GM21619 (cell line): ENCODE measurements around the gene MOB3B.

Experiments
- ATAC-seq: cut with Tn5 transposase; IDR thresholded peaks from one replicate; pipeline ENCODE4 v1.9.1; 2021; ENCODE audit not compliant: unreplicated experiment

The MOB3B gene

DNA sequence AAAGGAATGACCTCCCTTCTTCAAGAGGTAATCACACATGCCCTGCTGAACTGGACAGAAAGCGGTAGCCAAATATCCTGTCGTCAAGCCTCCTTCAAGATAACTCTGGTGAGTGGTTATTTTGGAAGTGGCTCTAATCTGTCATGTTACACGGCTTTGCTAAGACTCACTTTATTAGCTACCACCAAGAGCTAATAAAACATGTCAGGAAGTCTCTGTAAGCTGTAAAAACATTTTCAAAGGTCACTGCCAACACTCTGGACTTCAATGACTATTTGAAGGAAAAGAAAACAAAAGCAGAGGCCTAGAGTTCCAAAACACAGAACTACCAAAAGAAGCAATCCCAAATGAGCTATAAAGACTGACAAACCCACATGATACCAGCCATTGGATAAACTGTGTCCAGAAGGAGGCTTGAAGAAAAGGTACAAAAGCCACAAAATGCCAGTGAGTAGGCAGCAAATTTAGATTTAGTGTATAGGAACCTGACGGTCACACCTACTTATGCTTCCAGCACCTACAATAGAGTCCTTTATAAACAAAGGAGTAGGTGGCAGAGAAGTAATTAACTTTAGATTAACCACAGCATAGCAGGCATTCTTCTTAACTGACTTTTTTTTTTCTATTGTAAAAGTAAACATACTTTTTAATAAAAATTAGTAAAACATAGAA lies 135.3 kb downstream of the MOB3B start:
- no peak for ATAC-seq

DNA sequence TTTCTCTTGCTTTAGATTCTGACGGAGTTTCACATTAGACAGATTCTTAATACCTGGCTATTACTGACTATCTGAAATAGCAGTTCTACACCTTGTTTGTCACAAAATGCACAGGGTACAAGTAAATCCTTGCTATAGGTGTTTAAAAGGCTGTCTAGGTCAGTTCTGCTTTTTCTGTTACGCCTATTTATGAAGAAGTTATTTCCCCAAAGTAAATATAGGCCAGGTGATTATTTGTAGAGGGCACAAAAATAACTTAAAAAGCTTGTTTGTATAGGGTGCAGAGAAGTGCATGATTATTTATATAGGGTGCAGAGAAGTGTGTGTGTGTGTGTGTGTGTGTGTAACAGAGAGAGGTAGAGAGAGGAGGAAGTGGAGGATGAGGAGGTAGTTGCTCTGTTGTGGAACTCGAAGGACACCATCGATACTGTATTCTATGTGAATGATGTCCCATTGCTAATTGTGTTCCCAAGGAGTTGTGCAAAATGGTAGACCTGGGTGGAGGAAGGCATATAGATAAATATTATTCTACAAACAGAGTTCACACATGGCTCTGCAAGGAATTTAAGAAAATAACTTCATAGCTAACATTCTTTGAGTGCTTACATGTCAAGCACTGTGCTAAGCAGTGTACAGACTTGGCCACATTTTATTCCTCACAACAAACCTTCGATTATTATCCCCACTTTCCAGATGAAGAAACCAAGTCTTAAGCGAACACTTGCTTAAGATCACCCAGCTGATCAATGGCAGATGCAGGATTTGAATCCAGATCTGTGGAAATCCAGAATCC lies 136.4 kb downstream of the MOB3B start:
- ATAC-seq: no peak

DNA sequence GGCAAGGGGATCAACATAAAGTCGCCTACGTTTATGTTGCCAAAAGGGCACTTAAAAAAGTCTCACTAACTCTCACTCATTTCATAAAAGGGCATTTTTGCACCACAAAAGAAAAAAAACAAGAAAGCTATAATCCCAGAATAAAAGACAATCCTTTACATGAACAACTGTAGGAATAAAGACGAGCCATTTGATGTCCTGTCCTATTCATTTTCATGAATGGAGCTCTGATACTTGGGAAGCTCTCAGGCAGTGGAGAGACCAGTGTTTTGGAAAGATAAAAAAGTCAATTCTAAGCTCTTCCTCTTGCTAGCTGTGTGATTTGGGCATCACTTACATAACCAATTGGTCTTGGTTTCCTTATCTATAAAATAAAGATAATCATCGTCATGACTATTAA lies 137.2 kb downstream of the MOB3B start:
- no peak for ATAC-seq

DNA sequence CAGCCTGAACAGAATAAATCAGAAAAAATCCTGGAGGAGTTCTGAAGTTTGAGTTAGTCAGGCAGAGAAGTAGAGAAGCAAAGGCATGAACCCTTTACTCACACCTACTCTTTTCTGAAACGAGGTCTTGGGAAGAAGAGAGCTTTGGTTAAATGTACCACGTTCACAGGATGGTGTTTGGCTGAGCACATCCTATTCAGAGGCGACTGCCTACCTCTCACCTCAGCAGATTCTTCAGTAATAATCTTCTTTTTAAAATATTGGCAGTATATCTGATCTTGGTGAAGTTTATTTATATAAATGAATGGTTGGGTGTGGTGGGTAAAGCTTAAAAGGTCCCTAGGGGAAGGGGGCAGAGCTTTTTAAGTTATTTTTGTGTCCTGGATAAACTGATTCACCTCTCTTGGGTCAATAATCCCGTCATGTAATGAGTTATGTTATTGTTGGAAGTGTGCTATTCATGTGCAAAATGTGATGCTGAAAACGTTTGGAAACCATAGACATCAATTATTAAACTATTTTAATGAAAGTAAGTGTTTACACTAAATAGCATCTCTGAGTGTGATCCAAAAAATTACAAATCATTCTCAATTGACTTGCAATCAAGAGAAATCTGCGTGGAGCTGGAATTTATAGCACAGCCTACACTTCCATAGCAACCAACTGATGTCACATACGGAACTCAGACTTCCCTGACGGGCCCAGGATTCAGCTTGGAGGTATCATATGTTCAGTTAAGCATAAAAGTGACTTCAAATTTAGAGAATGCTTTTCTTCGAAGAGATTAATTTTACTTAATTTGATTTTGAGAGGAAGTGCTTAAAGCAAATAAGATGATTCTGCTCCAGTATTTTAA lies 138.3 kb downstream of the MOB3B start:
- no peak for ATAC-seq

DNA sequence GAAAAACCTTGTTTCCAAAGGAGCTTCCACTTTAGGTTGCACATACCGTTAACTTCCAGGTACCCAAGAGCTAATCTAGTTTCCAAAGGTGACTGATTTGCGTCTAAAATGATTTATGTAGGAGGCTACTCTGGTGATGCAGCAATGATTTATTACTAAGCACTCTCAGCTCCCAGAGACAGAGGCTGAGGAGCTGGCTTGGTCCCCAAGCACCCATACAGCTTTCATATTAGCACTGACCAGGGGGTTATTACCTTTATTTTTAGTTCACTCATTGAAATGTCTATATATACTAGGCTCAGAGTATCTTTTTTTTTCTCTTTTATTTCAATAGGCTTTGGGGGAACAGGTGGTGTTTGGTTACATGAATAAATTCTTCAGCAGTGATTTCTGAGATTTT lies 141.5 kb downstream of the MOB3B start:
- ATAC-seq: no peak

DNA sequence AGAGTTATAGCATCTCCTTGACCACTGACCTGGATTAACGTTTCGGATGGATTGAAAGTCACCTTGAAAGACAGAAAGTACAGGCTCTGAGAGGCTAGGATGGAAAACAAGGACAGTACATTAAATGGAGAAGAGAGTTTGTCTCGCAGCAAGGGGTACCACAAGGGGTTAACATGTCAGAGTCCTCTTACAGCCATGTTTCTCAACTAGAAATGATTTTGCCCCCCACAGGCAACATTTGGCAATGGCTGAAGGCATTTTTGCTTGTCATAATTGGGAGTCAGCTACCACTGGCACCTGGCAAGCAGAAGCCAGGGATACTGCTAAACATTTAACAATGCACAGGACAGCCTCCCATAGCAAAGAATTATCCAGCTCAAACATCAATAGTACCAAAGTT lies 141.9 kb downstream of the MOB3B start:
- ATAC-seq: no peak

DNA sequence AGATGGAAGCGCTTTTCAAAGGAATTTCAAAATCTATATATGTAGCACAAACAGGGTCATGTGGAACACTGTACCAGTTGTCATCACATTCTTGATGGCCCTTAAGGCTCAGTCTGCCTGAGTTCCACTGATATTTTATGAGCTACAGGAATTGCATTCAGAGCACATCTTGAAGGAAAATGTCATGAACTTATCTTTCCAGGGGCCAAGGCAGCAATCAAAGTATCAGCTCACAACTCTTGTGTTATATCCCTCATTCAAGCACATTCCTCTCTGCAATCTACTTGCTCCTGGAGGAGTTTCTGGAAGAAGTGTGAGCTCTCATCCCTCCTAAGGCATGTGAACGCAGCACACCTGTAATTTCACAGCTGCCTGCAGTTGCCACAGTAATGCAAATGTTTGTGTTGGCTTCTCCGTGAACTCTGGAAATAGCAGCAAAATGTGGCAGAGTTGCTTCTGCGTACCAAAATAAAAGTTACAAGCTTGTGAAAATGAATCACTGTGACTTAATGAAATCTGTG lies 143.0 kb downstream of the MOB3B start:
- no peak for ATAC-seq

DNA sequence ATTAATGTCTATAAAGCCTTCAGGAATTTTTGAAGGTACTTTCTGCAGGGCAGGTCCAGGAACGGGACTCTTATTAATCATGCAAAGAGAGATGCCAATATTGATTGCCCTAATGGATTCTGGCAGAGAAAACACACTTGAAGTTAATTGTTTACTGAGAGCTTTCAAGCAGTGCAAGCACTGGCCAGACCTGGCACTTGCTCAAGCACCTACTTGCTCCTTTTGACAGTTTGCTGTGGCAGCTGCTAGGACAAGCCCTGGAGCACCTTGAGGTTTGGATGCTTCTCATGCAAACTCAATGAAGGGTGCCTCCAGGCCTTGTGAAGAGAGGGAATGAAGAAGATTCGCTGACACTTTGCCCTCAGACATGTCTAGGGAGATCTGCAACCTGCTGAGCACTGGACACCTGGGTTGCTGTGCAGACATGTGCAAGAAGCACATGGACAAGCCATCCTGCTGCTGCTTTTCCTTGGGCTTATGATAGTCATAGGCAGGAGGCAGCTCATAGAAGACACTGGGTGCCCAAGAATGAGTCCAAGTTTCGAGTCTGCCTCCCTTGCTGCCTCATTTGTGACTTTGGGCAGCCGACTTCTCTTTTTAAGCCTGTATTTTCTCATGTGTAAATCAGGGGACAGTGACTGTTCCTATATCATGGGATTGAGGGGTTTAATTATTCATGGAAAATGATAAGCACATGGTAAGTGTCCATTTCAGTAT lies 143.8 kb downstream of the MOB3B start:
- ATAC-seq: no peak

DNA sequence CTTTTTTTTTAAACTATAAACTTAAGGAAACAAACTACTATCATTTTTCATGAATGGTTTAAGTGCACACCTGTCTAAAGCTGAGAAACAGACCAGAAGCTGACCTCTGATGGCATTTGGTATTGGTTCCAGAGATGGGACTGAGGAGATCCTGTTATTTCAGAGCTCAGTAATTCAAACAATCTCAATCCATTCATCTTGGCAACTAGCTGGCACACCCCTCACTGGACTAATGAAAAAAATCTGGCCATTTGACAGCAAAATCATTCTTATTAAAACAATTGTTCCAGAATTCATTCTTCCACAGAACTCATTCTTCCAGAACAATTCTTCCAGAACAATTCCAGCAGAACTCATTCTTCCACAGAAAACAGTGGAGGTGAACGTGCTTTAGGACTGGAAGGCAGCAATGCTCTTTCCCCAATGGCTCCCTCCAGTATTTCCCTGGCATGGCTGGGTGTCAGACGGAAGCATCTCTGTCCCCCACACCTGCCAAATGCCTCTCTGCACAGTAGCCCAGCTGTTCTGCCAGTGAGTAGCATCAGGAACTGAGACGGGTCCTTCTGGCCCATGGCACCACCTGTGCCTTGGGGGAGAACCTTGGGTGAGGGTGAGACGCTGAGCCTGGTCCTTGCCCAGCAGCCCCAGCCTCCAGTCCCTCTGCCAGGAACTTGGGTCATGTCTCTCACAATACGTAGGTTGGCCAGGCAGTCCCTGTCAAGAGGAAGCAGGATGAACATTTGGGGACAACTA lies 145.2 kb downstream of the MOB3B start:
- no peak for ATAC-seq

DNA sequence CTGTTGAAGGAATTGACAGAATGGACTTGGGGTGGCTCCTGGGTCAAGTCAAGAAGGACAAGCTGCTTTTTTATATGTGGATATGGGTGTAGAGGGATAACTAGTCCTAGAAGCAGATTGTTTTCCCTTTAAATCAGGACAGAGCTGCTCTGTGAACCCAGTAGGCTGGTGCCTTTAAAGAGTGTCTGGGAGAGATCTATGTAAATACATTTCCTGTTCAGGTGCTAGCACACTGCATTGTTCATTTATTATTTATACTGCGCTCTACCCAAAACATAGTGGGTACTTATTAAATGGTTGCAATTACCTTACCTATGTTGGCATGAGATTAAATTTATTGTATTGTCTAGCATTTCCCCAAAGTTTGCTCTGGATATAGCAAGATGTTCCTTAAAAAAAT lies 146.1 kb downstream of the MOB3B start:
- ATAC-seq: no peak

DNA sequence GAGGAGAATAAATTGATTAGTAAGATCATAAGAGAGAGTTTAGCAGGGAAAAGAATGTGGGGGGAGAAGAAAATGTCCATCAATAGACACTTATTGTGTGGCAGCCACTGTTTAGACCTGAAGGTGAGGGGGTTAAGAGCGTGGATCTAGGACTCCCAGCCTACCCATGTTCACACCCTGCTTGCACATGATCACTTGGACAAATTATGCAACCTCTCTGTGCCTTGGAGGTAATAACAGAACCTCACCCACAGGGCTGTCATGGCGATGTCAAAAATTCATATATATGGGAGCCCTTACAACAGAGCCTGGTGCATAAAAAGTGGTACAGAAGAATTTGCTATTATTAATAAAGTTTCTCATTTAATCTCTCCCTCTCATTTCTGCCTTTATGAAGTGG lies 146.6 kb downstream of the MOB3B start:
- no peak for ATAC-seq

DNA sequence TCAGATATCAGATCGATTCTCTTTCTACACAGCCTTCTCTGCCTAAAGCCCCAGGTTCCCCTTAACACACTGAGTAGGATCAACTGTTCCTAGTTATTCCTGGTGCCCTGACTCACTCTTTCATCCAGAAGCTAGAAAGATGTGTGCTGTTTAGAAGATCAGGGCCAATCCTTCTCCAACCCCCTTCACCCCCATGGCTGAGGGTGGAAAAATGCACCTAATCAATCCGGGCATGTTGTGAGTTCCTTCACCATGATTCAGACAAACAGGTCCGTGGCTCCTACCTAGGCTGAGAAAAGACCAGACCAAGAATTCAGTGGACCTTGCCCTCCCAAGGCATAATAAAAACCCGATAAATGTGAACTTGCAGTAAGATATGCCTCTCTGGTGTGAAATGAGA lies 147.3 kb downstream of the MOB3B start:
- ATAC-seq: no peak

DNA sequence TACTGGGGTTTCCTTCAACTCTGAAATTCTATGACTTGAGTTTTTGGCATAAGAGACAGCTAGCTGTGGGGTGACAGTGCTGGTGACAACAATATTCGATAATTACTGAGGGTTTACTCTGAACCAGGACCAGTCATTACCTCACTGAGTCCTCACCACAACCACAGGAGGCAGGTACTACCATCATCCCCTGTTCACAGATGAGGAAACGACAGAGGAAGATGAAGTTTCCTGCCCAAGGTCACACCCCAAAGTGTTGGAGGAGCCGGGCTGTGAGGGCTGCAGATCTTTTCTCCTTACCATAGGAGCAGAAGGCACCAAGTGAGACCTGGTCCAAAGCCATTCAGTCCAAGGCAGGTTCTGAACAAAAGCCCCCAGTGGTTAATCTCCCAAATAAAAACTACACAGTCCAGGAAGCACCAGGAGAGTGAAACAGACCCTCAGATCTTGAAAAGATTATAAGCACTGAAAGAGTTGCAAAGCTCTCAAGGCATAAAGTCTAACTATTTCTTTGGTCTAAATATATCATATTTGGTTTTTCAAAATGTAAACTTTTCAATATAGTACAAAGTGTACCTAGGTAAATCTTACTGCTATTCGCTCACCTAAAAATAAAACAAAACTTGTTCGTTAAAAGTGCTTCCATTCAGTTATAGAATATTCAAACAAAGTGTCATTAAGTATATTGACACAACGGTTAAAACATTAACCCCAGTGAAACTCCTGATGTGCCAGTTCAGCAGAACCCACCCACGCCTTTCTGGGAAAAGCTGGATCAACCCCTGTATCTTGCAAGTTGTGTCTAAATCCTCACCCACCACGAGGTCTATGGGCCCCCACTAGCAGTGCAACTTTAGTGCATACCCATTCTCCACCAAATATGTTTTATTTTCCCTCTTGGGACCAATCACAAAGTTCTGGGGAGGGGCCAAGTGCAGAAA lies 150.0 kb downstream of the MOB3B start:
- peak; percentile 32 for ATAC-seq

DNA sequence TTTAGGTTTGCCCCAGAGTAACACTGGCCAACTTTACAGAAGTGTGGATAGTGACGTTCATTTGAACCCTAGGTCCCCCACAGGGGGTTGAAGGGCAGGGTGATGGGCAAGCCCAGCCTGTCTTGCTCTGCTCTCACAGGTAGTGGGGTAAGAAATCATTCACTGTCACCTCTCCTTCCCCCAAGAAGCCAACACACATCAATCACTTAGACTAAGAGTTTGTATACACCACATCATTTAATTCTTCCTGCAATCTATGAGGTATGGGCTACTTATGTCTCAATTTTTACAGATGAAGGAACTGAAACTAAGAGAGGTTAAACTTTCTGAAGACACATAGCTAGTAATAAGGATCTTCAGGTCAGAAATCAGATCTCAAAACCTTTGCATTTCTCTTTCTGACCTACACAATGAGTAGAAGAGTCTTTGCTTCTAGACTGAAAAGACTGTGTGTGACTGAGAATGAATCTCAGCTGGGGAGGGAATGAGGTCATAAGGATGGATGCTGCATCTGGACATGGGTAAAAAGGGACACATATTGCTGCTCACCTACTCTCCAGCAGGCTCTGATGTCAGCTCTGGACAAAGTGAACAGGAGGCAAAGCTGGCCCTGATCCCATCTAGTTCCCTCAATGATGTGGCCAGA lies 151.7 kb downstream of the MOB3B start:
- peak; percentile 82 for ATAC-seq

DNA sequence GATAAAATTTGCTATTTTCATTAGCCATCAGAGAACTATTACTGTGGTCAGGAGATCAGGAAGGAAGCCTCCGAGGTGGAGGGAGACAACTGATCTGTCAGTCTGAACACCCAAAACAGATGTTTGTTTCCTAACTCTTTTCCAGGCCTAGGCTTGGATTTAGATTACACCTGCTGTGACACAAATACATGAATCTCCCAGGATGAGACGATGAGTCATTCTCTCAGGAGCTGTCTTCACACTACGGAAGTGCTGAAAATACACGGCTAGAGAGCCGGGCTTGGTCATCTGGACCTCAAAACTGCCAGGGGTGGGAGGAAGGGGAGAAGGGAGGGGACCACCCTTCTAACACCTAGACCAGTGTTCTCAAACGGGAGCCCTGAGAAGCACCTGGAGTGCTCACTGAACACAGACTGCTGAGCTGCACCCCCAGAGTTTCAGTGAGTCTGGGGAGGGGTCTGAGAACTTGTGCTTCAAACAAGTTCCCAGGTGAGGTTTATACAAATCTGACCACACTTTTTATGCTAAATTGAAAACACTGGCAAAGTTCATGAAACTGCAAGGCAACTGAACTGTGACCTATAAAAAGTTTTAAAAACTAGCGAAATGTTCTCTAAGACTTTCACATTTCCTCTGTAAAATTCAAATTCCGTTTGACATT lies 152.3 kb downstream of the MOB3B start:
- peak; percentile 24 for ATAC-seq

DNA sequence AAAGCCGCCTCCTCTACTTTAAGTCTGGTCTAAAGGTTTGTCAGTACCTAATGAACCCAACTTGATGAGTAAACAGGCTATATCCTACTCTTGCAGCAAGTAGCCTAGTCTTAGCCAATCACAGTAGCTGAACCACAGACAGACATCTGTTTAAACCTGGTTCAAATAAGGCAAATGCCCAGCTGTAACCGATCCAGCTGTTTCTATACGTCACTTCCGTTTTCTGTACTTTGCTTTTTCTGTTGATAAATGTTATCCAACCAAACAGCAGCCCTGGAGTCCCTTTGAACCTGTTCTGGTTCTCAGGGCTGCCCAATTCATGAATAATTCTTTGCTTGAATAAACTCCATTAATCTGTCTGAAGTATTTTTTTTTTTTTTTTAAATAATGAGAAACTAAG lies 155.8 kb downstream of the MOB3B start:
- no peak for ATAC-seq

DNA sequence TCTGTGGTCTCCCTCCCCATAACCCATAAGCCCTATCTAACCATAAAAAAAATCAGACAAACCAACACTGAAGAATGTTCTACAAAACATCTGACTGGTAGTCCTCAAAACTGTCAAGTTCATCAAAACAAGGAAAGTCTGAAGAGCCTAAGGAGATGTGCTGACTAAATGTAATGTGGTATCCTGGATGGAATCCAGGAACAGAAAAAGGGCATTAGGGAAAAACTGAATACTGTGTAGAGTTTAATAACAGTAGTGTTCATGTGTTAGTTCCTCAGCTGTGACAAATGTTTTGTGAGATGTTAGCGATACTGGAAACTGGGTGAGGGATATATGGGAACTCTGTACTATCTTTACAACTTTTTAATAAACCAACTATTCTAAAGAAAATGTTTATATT lies 157.0 kb downstream of the MOB3B start:
- ATAC-seq: no peak

DNA sequence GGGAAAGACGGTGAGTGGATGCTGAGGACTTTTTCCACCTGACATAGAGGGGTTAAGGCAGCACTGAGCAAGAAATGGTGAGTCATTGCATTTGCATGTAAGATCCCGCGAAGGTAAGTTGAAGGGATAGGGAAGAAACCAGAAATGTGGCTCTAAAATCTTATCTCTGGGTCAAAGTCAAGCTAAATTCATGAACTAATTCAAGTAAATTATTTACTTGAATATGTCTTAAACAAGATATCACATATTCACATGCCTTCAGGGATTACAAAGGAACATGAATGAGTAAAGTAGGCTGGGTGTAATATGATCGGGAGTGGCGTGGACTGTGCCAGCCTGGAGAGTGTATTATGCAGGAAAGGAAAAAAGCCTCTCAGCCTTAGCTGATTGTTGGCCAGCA lies 158.2 kb downstream of the MOB3B start:
- ATAC-seq: no peak
